ENCODE measurements around the gene HBB.

The HBB gene

DNA sequence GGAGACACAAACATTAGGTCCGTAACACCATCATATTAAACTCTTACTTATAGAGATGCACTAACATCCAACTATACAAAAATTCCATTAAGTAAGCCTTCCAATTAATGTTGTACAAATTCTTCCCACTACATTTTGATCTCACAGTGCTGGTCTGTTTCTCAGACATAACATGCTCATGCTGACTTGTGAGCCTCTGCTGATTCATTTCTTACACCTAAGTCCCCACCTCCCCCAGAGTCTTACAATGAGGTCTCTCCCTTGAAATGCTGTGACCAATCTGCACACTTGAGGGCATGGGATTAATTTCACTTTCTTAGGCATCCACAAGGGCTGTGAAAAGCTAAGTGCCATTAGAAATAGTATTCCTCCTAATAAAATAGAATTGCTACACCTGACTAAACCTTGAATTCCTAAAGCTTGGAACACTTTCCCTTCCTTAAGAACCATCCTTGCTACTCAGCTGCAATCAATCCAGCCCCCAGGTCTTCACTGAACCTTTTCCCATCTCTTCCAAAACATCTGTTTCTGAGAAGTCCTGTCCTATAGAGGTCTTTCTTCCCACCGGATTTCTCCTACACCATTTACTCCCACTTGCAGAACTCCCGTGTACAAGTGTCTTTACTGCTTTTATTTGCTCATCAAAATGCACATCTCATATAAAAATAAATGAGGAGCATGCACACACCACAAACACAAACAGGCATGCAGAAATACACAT, 20.8 kb upstream of the HBB start:
- no peak for DNase-seq (ENCODE audit: low read depth in 2 of 2)

GRCh38 chr11:5246772-5247471, 20.1 kb upstream of the HBB start:
- DNase-seq (ENCODE audit: low read depth in 2 of 2), result no peak

- DNase-seq (ENCODE audit: low read depth in 2 of 2), result no peak
These were observed 18.3 kb upstream of the HBB start for GRCh38 chr11:5245155-5245554.

- no peak for DNase-seq (ENCODE audit: low read depth in 2 of 2)
These were observed 16.9 kb upstream of the HBB start for GRCh38 chr11:5243816-5244180.

DNA sequence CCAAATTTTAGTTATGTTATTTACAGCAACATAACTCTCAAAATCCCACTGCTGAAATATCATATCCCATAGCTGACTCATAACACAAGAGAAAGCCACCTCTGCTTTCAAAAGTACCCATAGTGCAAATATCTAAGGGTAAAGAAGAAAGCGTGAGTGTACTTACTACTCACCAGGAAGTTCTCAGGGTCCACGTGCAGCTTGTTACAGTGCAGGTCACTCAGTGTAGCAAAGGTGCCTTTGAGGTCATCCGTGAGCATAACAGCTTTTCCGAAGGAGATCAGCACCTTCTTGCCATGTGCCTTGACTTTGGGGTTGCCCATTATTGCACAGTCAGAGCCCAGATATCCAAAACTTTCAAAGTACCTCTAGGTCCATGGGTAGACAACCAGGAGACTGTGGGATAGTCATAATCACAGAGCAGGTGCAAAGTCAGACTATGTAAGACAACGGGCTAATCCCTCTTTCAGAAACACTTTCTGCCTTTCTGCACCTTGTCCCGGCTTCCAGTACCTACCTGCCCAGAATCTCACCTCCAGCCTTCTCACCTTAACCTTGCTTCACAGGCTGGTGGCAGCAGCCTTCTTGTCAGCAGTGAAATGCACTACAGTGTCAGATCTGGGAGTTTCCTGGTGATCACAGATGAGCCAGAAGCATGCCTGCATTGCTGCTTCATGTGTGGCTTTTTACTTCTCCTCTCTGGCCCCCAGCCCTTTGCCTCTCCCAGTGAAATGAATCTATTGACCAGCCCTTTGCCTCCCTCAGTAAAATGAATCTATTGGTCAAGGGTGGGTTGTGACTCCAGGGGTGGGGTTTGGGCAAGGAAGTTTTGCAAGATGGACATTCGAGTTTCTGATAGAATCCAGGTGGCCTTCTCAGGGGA, 16.3 kb upstream of the HBB start:
- no peak for DNase-seq (ENCODE audit: low read depth in 2 of 2)

GRCh38 chr11:5242208-5242607, 15.3 kb upstream of the HBB start:
- no peak for DNase-seq (ENCODE audit: low read depth in 2 of 2)

DNA sequence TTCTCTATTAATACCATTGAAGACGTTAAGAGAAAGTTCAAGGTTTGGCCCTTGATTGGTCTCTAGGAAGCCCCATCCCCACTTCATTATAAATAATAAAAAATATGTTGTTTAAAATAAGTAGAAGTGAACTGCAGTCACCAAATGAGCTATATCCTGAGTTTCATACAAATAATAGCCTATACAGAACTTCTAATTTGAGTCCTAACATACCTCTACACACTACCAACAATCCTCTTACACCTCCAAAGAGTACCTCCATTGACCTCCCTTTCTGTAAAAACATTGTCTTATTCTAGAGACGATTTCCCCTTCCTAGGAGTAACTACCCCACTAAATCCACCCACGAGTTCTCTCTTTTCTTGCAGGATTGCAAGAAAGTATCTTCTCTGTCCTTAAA, 14.6 kb upstream of the HBB start:
- no peak for DNase-seq (ENCODE audit: low read depth in 2 of 2)

DNA sequence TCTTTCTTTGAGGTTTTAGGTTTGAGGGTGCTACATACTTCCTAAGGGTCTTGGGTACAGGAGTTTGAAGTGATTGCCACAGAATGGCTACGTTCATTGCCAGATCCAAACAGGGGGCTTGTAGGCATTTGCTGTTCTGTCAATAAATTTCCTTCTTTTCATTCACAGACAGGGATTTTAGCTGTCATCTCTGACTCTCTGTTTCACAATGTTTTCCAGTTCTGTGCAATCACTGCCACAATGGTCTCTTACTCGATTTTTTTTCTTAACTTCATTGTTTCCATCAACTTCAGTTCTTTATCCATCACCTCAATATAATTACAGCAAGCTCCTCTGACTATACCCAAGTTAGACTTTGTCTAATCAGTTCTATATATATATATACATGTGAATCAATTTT, 13.6 kb upstream of the HBB start:
- DNase-seq (ENCODE audit: low read depth in 2 of 2), result no peak

GRCh38 chr11:5240056-5240455, 13.2 kb upstream of the HBB start:
- no peak for DNase-seq (ENCODE audit: low read depth in 2 of 2)

DNA sequence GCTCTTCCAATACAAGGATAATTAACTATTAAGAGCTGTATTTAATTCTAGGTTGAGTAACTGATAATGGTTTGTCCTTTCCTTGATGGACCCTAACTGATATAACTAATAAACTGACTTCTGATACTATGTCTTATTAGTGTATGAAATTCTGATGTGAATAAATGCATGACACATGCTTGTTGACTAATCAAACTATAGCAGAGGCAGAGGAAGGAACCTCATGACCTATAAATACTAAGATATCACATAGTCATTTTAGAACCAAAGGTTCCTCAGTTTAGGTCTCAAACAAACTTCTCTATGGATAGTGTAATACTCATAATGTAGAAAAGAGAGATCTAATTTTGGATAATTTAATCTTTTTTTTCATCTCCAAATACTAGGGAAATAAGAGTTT, 12.2 kb upstream of the HBB start:
- DNase-seq (ENCODE audit: low read depth in 2 of 2), result no peak

DNA sequence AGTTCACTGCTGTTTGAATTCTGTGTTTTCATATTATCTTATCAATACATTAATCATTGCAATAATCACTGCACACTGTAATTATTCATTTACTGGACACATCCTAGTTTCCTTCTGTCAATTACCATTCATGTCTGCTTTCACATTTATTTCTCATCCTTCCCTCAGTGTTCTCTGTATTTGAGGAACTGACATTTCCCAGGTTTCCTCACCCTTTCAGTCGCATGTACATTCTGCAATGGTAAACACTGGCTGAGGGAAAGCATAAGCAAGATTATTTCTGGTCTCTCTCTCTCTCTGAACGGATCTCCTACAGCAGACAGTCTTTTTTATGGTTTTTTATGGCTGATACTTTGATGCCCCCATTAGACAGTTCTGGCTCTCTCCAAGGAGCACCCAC, 11.6 kb upstream of the HBB start:
- no peak for DNase-seq (ENCODE audit: low read depth in 2 of 2)

- no peak for DNase-seq (ENCODE audit: low read depth in 2 of 2)
These were observed 10.5 kb upstream of the HBB start for GRCh38 chr11:5237420-5237819.

DNA sequence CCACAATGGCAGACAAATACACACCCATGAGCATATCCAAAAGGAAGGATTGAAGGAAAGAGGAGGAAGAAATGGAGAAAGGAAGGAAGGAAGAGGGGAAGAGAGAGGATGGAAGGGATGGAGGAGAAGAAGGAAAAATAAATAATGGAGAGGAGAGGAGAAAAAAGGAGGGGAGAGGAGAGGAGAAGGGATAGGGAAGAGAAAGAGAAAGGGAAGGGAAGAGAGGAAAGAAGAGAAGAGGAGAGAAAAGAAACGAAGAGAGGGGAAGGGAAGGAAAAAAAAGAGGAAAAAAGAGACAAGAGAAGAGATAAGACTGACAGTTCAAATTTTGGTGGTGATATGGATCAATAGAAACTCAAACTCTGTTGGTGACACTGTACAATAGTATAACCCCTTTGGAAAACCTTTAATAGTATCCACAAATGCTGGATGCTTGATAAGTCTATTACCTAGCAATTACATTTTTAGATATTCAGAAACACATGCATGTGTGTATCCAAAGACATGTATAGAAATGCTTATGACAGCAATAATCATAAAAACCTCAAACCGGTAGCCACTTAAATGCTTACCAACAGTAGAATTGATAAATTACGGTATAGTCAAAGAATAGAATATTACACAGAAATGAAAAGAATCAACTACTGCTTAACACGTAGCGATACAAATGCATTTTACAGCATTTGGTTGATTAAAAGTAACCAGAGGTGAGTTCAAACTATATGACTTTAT, 8.7 kb upstream of the HBB start:
- DNase-seq (ENCODE audit: low read depth in 2 of 2), result no peak

GRCh38 chr11:5234381-5234834, 7.5 kb upstream of the HBB start, which contains the start of gene HBD:
TSS of gene HBD (minus strand) at chr11:5234483. CDS start at chr11:5234433, 50 bp downstream.
- DNase-seq (ENCODE audit: low read depth in 2 of 2), result no peak

DNA sequence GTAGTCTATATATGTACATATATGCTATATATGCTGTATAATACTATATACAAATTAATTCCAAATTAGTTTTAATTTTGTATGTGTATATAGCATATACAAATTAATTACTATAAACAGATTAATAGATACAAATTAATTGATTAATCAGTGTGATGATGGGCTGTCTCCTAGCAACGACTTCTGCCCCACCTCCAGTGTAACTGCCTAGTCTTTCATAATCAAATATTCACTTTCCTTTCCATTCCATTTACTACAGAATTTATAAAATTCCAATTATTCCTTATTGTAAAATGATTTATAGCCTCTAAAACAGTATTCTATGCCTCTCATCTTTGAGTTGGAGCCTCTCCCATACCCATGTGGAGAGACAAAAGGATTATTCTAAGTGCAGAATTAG, 6.4 kb upstream of the HBB start:
- no peak for DNase-seq (ENCODE audit: low read depth in 2 of 2)

- DNase-seq (ENCODE audit: low read depth in 2 of 2), result no peak
These were observed 6.0 kb upstream of the HBB start for GRCh38 chr11:5232821-5233220.

GRCh38 chr11:5232176-5232575, 5.3 kb upstream of the HBB start:
- no peak for DNase-seq (ENCODE audit: low read depth in 2 of 2)

DNA sequence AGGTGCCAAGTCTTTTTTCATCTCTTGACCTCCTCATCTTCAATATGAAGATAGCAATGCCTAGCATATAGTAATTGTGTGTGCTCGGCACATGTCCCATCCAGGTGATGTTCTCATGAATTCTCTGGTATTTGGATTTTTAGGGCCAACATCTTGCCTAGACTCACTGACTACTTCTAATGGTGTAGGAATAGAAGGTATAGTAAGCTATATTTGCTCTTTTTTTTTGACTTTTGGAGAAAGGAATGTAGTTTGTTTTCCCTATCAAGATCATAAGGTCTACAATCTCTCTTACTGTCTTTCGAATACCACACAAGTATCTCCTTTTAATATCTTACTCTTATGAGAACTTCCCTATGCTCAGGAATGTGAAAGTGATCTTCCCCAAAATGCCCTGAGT, 4.2 kb upstream of the HBB start:
- DNase-seq (ENCODE audit: low read depth in 2 of 2), result no peak

DNA sequence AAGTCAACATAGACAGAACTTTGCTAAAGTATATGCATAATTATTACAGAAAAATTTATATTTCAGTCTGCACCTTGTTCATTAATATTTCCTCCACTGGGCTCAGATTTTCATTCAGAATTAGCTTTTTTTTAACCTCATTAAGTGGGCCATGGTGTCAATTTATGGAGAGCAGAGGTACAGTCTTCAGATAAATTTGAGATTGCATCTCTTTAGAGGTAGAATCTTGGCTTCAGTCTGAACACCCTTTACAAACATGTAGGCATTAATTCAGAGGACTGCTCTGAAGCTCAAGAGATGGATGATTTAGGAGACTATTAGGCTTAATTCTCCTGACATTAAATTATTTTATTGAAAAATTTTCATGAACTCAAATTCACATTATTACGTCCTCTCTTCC, 3.4 kb upstream of the HBB start:
- DNase-seq (ENCODE audit: low read depth in 2 of 2), result no peak

GRCh38 chr11:5229796-5230195, 2.9 kb upstream of the HBB start:
- DNase-seq (ENCODE audit: low read depth in 2 of 2), result no peak

- no peak for DNase-seq (ENCODE audit: low read depth in 2 of 2)
These were observed 2.5 kb upstream of the HBB start for GRCh38 chr11:5229356-5229755.

DNA sequence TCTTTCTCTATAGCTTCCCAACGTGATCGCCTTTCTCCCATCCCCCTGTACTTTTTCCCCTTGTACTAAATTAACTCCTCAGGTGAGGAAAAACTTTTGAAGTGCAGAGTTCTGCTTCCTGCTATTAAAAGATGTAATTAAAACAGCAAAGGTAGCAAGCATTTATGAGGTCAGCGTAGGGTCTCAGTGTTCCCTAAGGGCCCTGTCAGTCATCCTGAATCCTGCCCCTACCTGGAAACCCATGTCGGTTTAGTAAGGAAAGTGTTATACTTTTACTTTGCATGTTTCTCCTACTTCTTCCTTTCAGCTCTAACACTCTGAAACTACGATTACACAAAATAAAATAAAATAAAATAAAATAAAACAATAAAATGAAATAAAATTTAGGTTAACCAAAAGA, 1.3 kb upstream of the HBB start:
- DNase-seq (ENCODE audit: low read depth in 2 of 2), result no peak

All from activated CD8-positive, alpha-beta memory T cell treated with anti-CD3 and anti-CD28 coated beads for 4 hours (primary cell).